K562 (cell line): ENCODE measurements around the gene NTF4. TPM values are rescaled to one million over a fixed set of nuclear protein-coding genes. Genes with fewer than 3 reads are reported as not detected.

Experiments used
- ARID1B ChIP-seq: fragments of 450-650 bp; IDR thresholded peaks from 2 replicates; pipeline ENCODE4 v1.6.1; 2016; ENCODE audit warnings: antibody characterized with exemption, mild to moderate bottlenecking, inconsistent platforms
- CBFA2T2 ChIP-seq: fragments of 450-650 bp; conservative IDR thresholded peaks from 2 replicates; pipeline ENCODE4 v1.6.1; 2017; ENCODE audit warnings: mild to moderate bottlenecking
- DEAF1 ChIP-seq: fragments of 450-650 bp; formaldehyde crosslinking; IDR thresholded peaks from 2 replicates; pipeline ENCODE4 v1.4.0; 2020; ENCODE audit warnings: mild to moderate bottlenecking, moderate library complexity
- ETV5 ChIP-seq: sonication (generic); formaldehyde crosslinking; IDR thresholded peaks from 2 replicates; pipeline ENCODE4 v1.4.0; 2020; ENCODE audit warnings: low read depth, mild to moderate bottlenecking, missing genetic modification reagents
- FOXP1 ChIP-seq: sonication (generic); formaldehyde crosslinking; IDR thresholded peaks from 2 replicates; pipeline ENCODE4 v1.8.0; 2022; ENCODE audit warnings: mild to moderate bottlenecking, missing genetic modification reagents
- GABPB1 ChIP-seq: sonication (generic); formaldehyde crosslinking; IDR thresholded peaks from 2 replicates; pipeline ENCODE4 v1.8.0; 2022; ENCODE audit warnings: mild to moderate bottlenecking, missing genetic modification reagents
- GABPB2 ChIP-seq: fragments of 250-450 bp; sonication (Bioruptor Pico); conservative IDR thresholded peaks from 2 replicates; pipeline ENCODE4 v1.5.1; 2021; ENCODE audit warnings: mild to moderate bottlenecking
- KLF13 ChIP-seq: fragments of 450-650 bp; IDR thresholded peaks from 2 replicates; pipeline ENCODE4 v1.6.1; 2016; ENCODE audit warnings: missing genetic modification characterization, low read depth, mild to moderate bottlenecking, missing compliant biosample characterization, moderate library complexity, borderline replicate concordance
- MAZ ChIP-seq, 2 experiments: fragments of 450-650 bp in 1 of 2; sonication (generic) in 1 of 2; formaldehyde crosslinking; IDR thresholded peaks in 1 of 2; conservative IDR thresholded peaks in 1 of 2; 2 replicates each; pipeline versions ENCODE4 v1.4.0 to v1.5.0; 2020; ENCODE audit warnings: mild to moderate bottlenecking in 1 of 2, missing genetic modification reagents in 1 of 2
- MEF2D ChIP-seq: conservative IDR thresholded peaks from 2 replicates; pipeline ENCODE4 v1.6.1; 2016; ENCODE audit warnings: low read depth, missing genetic modification characterization, missing compliant biosample characterization
- NEUROD1 ChIP-seq: fragments of 150-350 bp; IDR thresholded peaks from 2 replicates; pipeline ENCODE4 v1.6.1; 2014; ENCODE audit warnings: borderline replicate concordance, low read length, low read depth; ENCODE audit not compliant: partially characterized antibody
- NKRF ChIP-seq: fragments of 450-650 bp; IDR thresholded peaks from 2 replicates; pipeline ENCODE4 v1.6.1; 2016; ENCODE audit warnings: borderline replicate concordance
- PYGO2 ChIP-seq: fragments of 450-650 bp; IDR thresholded peaks from 2 replicates; pipeline ENCODE4 v1.6.1; 2016; ENCODE audit warnings: mild to moderate bottlenecking, missing genetic modification characterization, moderate library complexity, missing compliant biosample characterization
- SIN3B ChIP-seq: fragments of 450-650 bp; IDR thresholded peaks from 2 replicates; pipeline ENCODE4 v1.6.1; 2017; ENCODE audit warnings: low read depth, mild to moderate bottlenecking, moderate library complexity
- SMC3 ChIP-seq: conservative IDR thresholded peaks from 2 replicates; pipeline ENCODE4 v1.6.1; 2011; ENCODE audit warnings: low read depth, low read length, improper control_type of control experiment; ENCODE audit not compliant: insufficient read depth
- SRSF9 ChIP-seq: fragments of 200-400 bp; formaldehyde crosslinking; IDR thresholded peaks from 2 replicates; pipeline ENCODE4 v1.6.1; 2017; ENCODE audit warnings: low read depth, low read length, borderline replicate concordance
- TAL1 ChIP-seq: fragments of 450-650 bp; IDR thresholded peaks from 2 replicates; pipeline ENCODE4 v1.6.1; 2016; ENCODE audit warnings: mild to moderate bottlenecking
- THRAP3 ChIP-seq: fragments of 450-650 bp; IDR thresholded peaks from 2 replicates; pipeline ENCODE4 v1.6.1; 2016; ENCODE audit warnings: mild to moderate bottlenecking, inconsistent platforms, borderline replicate concordance
- ZBTB34 ChIP-seq: fragments of 250-450 bp; sonication (Bioruptor Pico); IDR thresholded peaks from 2 replicates; pipeline ENCODE4 v1.8.0; 2021; ENCODE audit warnings: mild to moderate bottlenecking, moderate library complexity
- ZBTB5 ChIP-seq: fragments of 450-650 bp; IDR thresholded peaks from 2 replicates; pipeline ENCODE4 v1.6.1; 2017; ENCODE audit warnings: antibody characterized with exemption
- ZNF778 ChIP-seq: fragments of 450-650 bp; formaldehyde crosslinking; IDR thresholded peaks from 2 replicates; pipeline ENCODE4 v1.4.0; 2020; ENCODE audit warnings: mild to moderate bottlenecking, moderate library complexity
- polyA plus RNA-seq, 8 experiments: library from polyadenylated mRNA; depleted of rRNA in 4 of 8; stranded (reverse) in 5 of 8; unstranded in 3 of 8; fragments of >200 nt; fragmentation: Nextera tagmentation in 2 of 8; fragmentation: Illumina TruSeq in 1 of 8; extraction: Ambion mirVana in 2 of 8; extraction: Trizol in 1 of 8; gene quantifications; 2 replicates each; pipeline versions ENCODE4 v1.2.1 to v1.2.3, GENCODE V29; 2011 to 2014; ENCODE audit warnings: inconsistent platforms in 1 of 8, missing spikeins in 1 of 8
- total RNA-seq, 7 experiments: library from RNA; depleted of rRNA in 6 of 7; stranded (reverse); fragments of >200 nt in 6 of 7; fragmentation: Illumina TruSeq in 2 of 7; extraction: Trizol in 2 of 7; gene quantifications; 2 replicates each; pipeline versions ENCODE4 v1.2.1 to v1.2.3, GENCODE V29; 2011 to 2021; ENCODE audit warnings: low replicate concordance in 1 of 7

The NTF4 gene
- total and polyA plus RNA-seq, 9 of the 15 experiments (the other 6 are each of a cell fraction or from before 2014, with no cell fraction given), result not detected

GRCh38 chr19:49113762-49114629 lies 49.4 kb upstream of the NTF4 start, which contains the start of gene LIN7B (continued):
- TF ChIP-seq SMC3, result 0 out of 2 replicates have a peak, but pooled peaks have one; percentile 21
- no peak for TF ChIP-seq ETV5 (CRISPR knock-in tag)
- TF ChIP-seq CBFA2T2, result peak; percentile 60
- no peak for TF ChIP-seq ZBTB34 (CRISPR knock-in tag)
- peak; percentile 64; the same call in 1 of the 2 replicates for TF ChIP-seq KLF13 (tag)
- TF ChIP-seq ZBTB5, result no peak
- TF ChIP-seq SRSF9, result no peak
- TF ChIP-seq FOXP1 (CRISPR knock-in tag), result peak; percentile 37; the same call in 1 of the 2 replicates
- TF ChIP-seq THRAP3, result no peak
- TF ChIP-seq PYGO2, result no peak
- no peak for TF ChIP-seq ARID1B
- no peak for TF ChIP-seq TAL1
- TF ChIP-seq MEF2D (tag), result no peak
- TF ChIP-seq NKRF, result peak; percentile 77; the same call in 1 of the 2 replicates
- no peak for TF ChIP-seq ZNF778 (CRISPR knock-in tag)
- peak; percentile 49; the same call in 1 of the 2 replicates for TF ChIP-seq GABPB1 (CRISPR knock-in tag)
- peak; percentile 20 for TF ChIP-seq NEUROD1
- TF ChIP-seq GABPB2, result no peak
- TF ChIP-seq DEAF1 (CRISPR knock-in tag), result no peak
- TF ChIP-seq MAZ (CRISPR knock-in tag; conservative IDR thresholded peaks at IDR 0.05 in 1 of 2, IDR thresholded peaks at IDR 0.05 in 1 of 2), result peak; percentile 63 to 68
- TF ChIP-seq SIN3B, result 0 out of 2 replicates have a peak, but pooled peaks have one; percentile 66
